Suprapubic skin (tissue), 4 donors: ENCODE results near the gene GMPPA. TPM values are rescaled to one million over a fixed set of nuclear protein-coding genes. Genes with fewer than 3 reads are reported as not detected.

ENCODE experiments used
- DNase-seq, 2 donors: peaks; one replicate each; pipeline ENCODE4 v3.0.0-alpha.2; 2019; ENCODE audit warnings: low spot score in 2 of 2
- H3K27ac ChIP-seq: fragments of 200-600 bp; sonication (generic); one replicate; pipeline ENCODE4 v1.5.1; 2019
- H3K27me3 ChIP-seq: fragments of 200-600 bp; sonication (generic); one replicate; pipeline ENCODE4 v1.5.1; 2019
- H3K36me3 ChIP-seq: fragments of 200-600 bp; sonication (generic); one replicate; pipeline ENCODE4 v1.5.1; 2019
- H3K4me1 ChIP-seq: fragments of 200-600 bp; sonication (generic); one replicate; pipeline ENCODE4 v1.5.1; 2019
- H3K4me3 ChIP-seq: fragments of 200-600 bp; sonication (generic); one replicate; pipeline ENCODE4 v1.5.1; 2019; ENCODE audit warnings: mild to moderate bottlenecking
- H3K9me3 ChIP-seq: fragments of 200-600 bp; sonication (generic); one replicate; pipeline ENCODE4 v1.5.1; 2019
- EP300 ChIP-seq: sonication (generic); formaldehyde crosslinking; IDR thresholded peaks from one replicate; pipeline ENCODE4 v1.6.1; 2017; ENCODE audit warnings: antibody characterized with exemption
- POLR2A ChIP-seq, 2 donors: fragments of 450-650 bp; IDR thresholded peaks; one replicate each; pipeline ENCODE4 v1.6.1; 2017; ENCODE audit warnings: antibody characterized with exemption in 2 of 2, mild to moderate bottlenecking in 2 of 2, moderate library complexity in 2 of 2
- POLR2AphosphoS5 ChIP-seq, 3 donors: sonication (generic); formaldehyde crosslinking; IDR thresholded peaks; one replicate each; pipeline ENCODE4 v1.6.1; 2017; ENCODE audit warnings: antibody characterized with exemption in 3 of 3
- WGBS: methylation state at CpG from one replicate; pipeline ENCODE4 v1.1.5; 2018; 5-methylcytosine and 5-hydroxymethylcytosine counted together
- total RNA-seq, 4 donors: library from RNA; depleted of rRNA; stranded (reverse); fragments of >200 nt; gene quantifications; one replicate each; pipeline ENCODE4 v1.1.0, GENCODE V29; 2016
- TF ChIP-seq, protein P1 (sequence below), 2 donors: fragments of 200-600 bp in 1 of 2; fragments of 450-650 bp in 1 of 2; sonication (generic) in 1 of 2; IDR thresholded peaks; one replicate each; pipeline ENCODE4 v1.5.1; 2016 to 2019; ENCODE audit warnings: antibody characterized with exemption in 2 of 2, mild to moderate bottlenecking in 1 of 2, moderate library complexity in 1 of 2

Gene GMPPA
- total RNA-seq, 4 donors from 2014 or later, result 18.3 to 31.3 (median 22.3) TPM

DNA sequence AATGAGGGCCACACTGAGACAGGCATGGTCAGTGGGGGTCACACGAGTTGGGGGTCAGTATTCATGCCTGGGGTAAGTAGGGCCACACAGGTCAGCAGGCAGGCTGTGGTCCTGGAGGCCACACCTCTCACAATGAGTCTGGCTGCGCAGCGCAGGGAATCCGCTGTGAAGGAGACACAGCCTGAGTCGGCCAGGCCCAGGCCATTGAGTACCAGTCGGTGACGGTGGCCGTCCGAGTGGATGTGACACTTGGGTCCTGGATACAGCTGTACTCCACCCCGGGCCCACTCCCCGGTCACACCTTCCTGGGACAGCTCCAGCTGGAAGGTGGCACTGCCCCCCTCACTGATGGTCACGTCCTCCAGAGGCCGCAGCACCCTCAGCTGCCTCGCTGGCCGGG is 55.7 kb downstream of the GMPPA start:
- H3K27ac ChIP-seq, result no peak overlapping the region
- no peak for DNase-seq
- peaks cover 25% of the 10 kb centered on the region for H3K27me3 ChIP-seq
- TF ChIP-seq POLR2A (IDR thresholded peaks at IDR 0.05), result no peak
- no peak for TF ChIP-seq EP300
- TF ChIP-seq, protein P1, sequence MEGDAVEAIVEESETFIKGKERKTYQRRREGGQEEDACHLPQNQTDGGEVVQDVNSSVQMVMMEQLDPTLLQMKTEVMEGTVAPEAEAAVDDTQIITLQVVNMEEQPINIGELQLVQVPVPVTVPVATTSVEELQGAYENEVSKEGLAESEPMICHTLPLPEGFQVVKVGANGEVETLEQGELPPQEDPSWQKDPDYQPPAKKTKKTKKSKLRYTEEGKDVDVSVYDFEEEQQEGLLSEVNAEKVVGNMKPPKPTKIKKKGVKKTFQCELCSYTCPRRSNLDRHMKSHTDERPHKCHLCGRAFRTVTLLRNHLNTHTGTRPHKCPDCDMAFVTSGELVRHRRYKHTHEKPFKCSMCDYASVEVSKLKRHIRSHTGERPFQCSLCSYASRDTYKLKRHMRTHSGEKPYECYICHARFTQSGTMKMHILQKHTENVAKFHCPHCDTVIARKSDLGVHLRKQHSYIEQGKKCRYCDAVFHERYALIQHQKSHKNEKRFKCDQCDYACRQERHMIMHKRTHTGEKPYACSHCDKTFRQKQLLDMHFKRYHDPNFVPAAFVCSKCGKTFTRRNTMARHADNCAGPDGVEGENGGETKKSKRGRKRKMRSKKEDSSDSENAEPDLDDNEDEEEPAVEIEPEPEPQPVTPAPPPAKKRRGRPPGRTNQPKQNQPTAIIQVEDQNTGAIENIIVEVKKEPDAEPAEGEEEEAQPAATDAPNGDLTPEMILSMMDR (IDR thresholded peaks at IDR 0.05), result no peak
- no peak for TF ChIP-seq POLR2AphosphoS5 (IDR thresholded peaks at IDR 0.05)
- H3K4me3 ChIP-seq, result no peak overlapping the region
- no peaks in the 10 kb centered on the region for H3K9me3 ChIP-seq
- peaks cover 22% of the 10 kb centered on the region for H3K4me1 ChIP-seq
- H3K36me3 ChIP-seq, result peaks cover 9% of the 10 kb centered on the region
- 93% methylated on average over 3 of the region's 15 CpGs for WGBS

- 92% methylated on average over 15 of the region's 20 CpGs for WGBS
- H3K27me3 ChIP-seq, result peaks cover 25% of the 10 kb centered on the region
- H3K9me3 ChIP-seq, result no peaks in the 10 kb centered on the region
- TF ChIP-seq POLR2A (IDR thresholded peaks at IDR 0.05), result no peak
- no peak for TF ChIP-seq EP300
- TF ChIP-seq, protein P1 (IDR thresholded peaks at IDR 0.05), result no peak
- no peak for TF ChIP-seq POLR2AphosphoS5 (IDR thresholded peaks at IDR 0.05)
- no peak overlapping the region for H3K4me3 ChIP-seq
- H3K36me3 ChIP-seq, result peaks cover 9% of the 10 kb centered on the region
- DNase-seq, result no peak
- peaks cover 22% of the 10 kb centered on the region for H3K4me1 ChIP-seq
- H3K27ac ChIP-seq, result no peak overlapping the region
Measured at GRCh38 chr2:219555956-219556355, 57.3 kb downstream of the GMPPA start.

DNA sequence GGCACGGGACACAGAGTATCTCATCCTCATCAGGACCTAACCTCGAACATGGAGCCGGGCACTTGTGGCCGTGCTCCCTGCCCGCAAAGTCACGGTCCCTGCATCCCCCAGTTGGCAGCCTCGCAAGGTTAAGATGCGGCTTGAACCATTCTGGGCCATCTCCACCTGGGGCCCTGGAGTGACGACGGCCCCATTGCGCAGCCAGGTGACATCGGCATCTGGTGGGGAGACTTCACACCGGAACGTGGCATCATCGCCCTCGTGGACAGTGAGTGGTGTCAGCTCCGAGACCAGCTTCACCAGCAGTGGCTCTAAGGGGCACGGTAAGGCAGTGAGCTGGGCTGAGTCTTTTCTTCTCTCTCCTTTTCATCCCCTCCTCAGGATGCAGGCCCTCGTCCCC is 57.7 kb downstream of the GMPPA start:
- 93% methylated on average over 13 of the region's 19 CpGs for WGBS
- TF ChIP-seq POLR2A (IDR thresholded peaks at IDR 0.05) (no peak), POLR2AphosphoS5 (IDR thresholded peaks at IDR 0.05) (no peak), EP300 (no peak)
- TF ChIP-seq, protein P1 (IDR thresholded peaks at IDR 0.05), result no peak
- no peak for DNase-seq
- Histone ChIP-seq H3K27ac (no peak overlapping the region), H3K9me3 (no peaks in the 10 kb centered on the region), H3K4me3 (no peak overlapping the region), H3K36me3 (peaks cover 9% of the 10 kb centered on the region), H3K4me1 (peaks cover 19% of the 10 kb centered on the region), H3K27me3 (peaks cover 21% of the 10 kb centered on the region)

Other genes starting within 250 kb of the GMPPA start
- not detected for gene TUBA4B, start 245.6 kb upstream of the GMPPA start, total RNA-seq
- gene TUBA4A, start 245.0 kb upstream of the GMPPA start, total RNA-seq, result 100 to 1,000 TPM; 194 to 530 (median 394) TPM
- gene DNAJB2, start 219.5 kb upstream of the GMPPA start, total RNA-seq, result 100 to 1,000 TPM in 2 of 4 donors, 10 to 100 TPM in 2; 91.2 to 138 (median 107) TPM
- gene PTPRN, start 189.5 kb upstream of the GMPPA start, total RNA-seq, result not detected
- not detected for gene RESP18, start 166.1 kb upstream of the GMPPA start, total RNA-seq
- 100 to 1,000 TPM in 1 of 4 donors, 10 to 100 TPM in 3; 66.6 to 104 (median 70.5) TPM for gene DNPEP, start 111.0 kb upstream of the GMPPA start, total RNA-seq
- gene DES, start 80.5 kb upstream of the GMPPA start, total RNA-seq, result 100 to 1,000 TPM in 1 of 4 donors, 10 to 100 TPM in 3; 11.4 to 100 (median 35.6) TPM
- gene SPEG, start 64.0 kb upstream of the GMPPA start, total RNA-seq, result 10 to 100 TPM in 1 of 4 donors, 1 to 10 TPM in 3; 6.5 to 17.2 (median 6.7) TPM
- gene ASIC4, start 15.6 kb downstream of the GMPPA start, total RNA-seq, result not detected
- gene CHPF, start 44.9 kb downstream of the GMPPA start, total RNA-seq, result 10 to 100 TPM; 28.8 to 62.1 (median 49.3) TPM
- gene TMEM198, start 45.1 kb downstream of the GMPPA start, total RNA-seq, result 1 to 10 TPM in 3 of 4 donors, under 1 TPM in 1; 0.56 to 1.9 (median 1.4) TPM
- 10 to 100 TPM; 33.2 to 75.7 (median 43.7) TPM for gene OBSL1, start 72.6 kb downstream of the GMPPA start, total RNA-seq
- 1 to 10 TPM in 2 of 4 donors, under 1 TPM in 1, not detected in 1; 0.34 to 3.5 (median 1.5) TPM for gene INHA, start 73.4 kb downstream of the GMPPA start, total RNA-seq
- 10 to 100 TPM; 25.3 to 68.0 (median 29.2) TPM for gene STK11IP, start 99.0 kb downstream of the GMPPA start, total RNA-seq
- 1 to 10 TPM in 3 of 4 donors, under 1 TPM in 1; 0.48 to 3.2 (median 2.1) TPM for gene SLC4A3, start 128.7 kb downstream of the GMPPA start, total RNA-seq